ENCODE data around the gene SPNS3. TPM values are rescaled to one million over a fixed set of nuclear protein-coding genes. Genes with fewer than 3 reads are reported as not detected.

The SPNS3 gene
- total RNA-seq, 1 donor from 2014 or later, result not detected

- no peaks in the 10 kb centered on the region for H3K9me3 ChIP-seq
- no peak for DNase-seq (ENCODE audit: low spot score in 2 of 2)
- intact Hi-C loops (cut with DNase I), result no loop called here
- peak overlapping the region; percentile 84 to 87 for H3K27ac ChIP-seq
- H3K27me3 ChIP-seq, result no peaks in the 10 kb centered on the region
- no peaks in the 10 kb centered on the region for H3K36me3 ChIP-seq
- TF ChIP-seq CTCF (IDR thresholded peaks at IDR 0.05), result no peak
- H3K4me1 ChIP-seq, result peaks cover 25 to 32% of the 10 kb centered on the region in 2 donors
- H3K4me3 ChIP-seq, result no peak overlapping the region
These were observed 74.5 kb downstream of the SPNS3 start for GRCh38 chr17:4508207-4508606.

GRCh38 chr17:4509401-4509800 is 75.7 kb downstream of the SPNS3 start:
- no peaks in the 10 kb centered on the region for H3K36me3 ChIP-seq
- peaks cover 25 to 36% of the 10 kb centered on the region in 2 donors for H3K4me1 ChIP-seq
- H3K27ac ChIP-seq, result peak overlapping the region; percentile 84 to 87
- no peaks in the 10 kb centered on the region for H3K9me3 ChIP-seq
- peak; percentile 41 to 89 for DNase-seq (ENCODE audit: low spot score in 2 of 2)
- no peak overlapping the region for H3K4me3 ChIP-seq
- no peaks in the 10 kb centered on the region for H3K27me3 ChIP-seq
- peak in 1 of 3 experiments; percentile 6 for TF ChIP-seq CTCF (IDR thresholded peaks at IDR 0.05)
- intact Hi-C loops (cut with DNase I), result loop anchor here (1.0 kb wide), 1 partner anchor 11 kb away; the partner anchor contains the start of gene SPNS2

GRCh38 chr17:4509923-4510617 is 76.3 kb downstream of the SPNS3 start:
- peak; percentile 51 to 93 for DNase-seq (ENCODE audit: low spot score in 2 of 2)
- peak overlapping the region; percentile 84 to 87 for H3K27ac ChIP-seq
- intact Hi-C loops (cut with DNase I), result loop anchor here (1.0 to 2.0 kb wide), 2 partner anchors 12 to 45 kb away; partner anchors contain the start of genes MYBBP1A and SPNS2
- no peak overlapping the region for H3K4me3 ChIP-seq
- no peaks in the 10 kb centered on the region for H3K27me3 ChIP-seq
- H3K36me3 ChIP-seq, result no peaks in the 10 kb centered on the region
- H3K4me1 ChIP-seq, result peaks cover 25 to 36% of the 10 kb centered on the region in 2 donors
- H3K9me3 ChIP-seq, result no peaks in the 10 kb centered on the region
- no peak for TF ChIP-seq CTCF (IDR thresholded peaks at IDR 0.05)

GRCh38 chr17:4510618-4510941 is 76.8 kb downstream of the SPNS3 start:
- Histone ChIP-seq H3K27me3 (no peaks in the 10 kb centered on the region), H3K36me3 (no peaks in the 10 kb centered on the region), H3K4me3 (no peak overlapping the region), H3K4me1 (peaks cover 25 to 36% of the 10 kb centered on the region in 2 donors), H3K27ac (peak overlapping the region; percentile 84 to 87), H3K9me3 (no peaks in the 10 kb centered on the region)
- no peak for TF ChIP-seq CTCF (IDR thresholded peaks at IDR 0.05)
- no peak for DNase-seq (ENCODE audit: low spot score in 2 of 2)
- intact Hi-C loops (cut with DNase I), result loop anchor here (2.0 kb wide), 1 partner anchor 44 kb away; the partner anchor contains the start of gene MYBBP1A

GRCh38 chr17:4511199-4511932 is 77.6 kb downstream of the SPNS3 start:
- intact Hi-C loops (cut with DNase I), result loop anchor here (2.0 kb wide), 1 partner anchor 43 kb away; the partner anchor contains the start of gene MYBBP1A
- peak overlapping the region in 1 of 2 donors; percentile 87 for H3K27ac ChIP-seq
- peaks cover 24 to 33% of the 10 kb centered on the region in 2 donors for H3K4me1 ChIP-seq
- H3K4me3 ChIP-seq, result no peak overlapping the region
- TF ChIP-seq CTCF (IDR thresholded peaks at IDR 0.05), result no peak
- no peaks in the 10 kb centered on the region for H3K27me3 ChIP-seq
- H3K9me3 ChIP-seq, result no peaks in the 10 kb centered on the region
- no peaks in the 10 kb centered on the region for H3K36me3 ChIP-seq
- no peak for DNase-seq (ENCODE audit: low spot score in 2 of 2)

All from ascending aorta (tissue), 2 donors.